IMR-90 (cell line): Measurements from ENCODE around the gene RYK. TPM values are rescaled to one million over a fixed set of nuclear protein-coding genes. Genes with fewer than 3 reads are reported as not detected.
A peak's percentile ranks its signal among the peaks of the same experiment; 100 is the strongest.

Experiments
- ATAC-seq: fragments of 200-7000 bp; cut with Tn5 transposase; 2 replicates; pipeline ENCODE4 v1.9.1; 2020; ENCODE audit warnings: low read depth, mild to moderate bottlenecking, moderate library complexity
- BruUV-seq: library from RNA; stranded (reverse); fragments of 400-500 nt; replicated peaks from 2 replicates; lab custom pipeline; 2021; lab: Mats Ljungman, UMichigan
- CTCF ChIA-PET: fragments of 300-600 bp; formaldehyde crosslinking; extraction: SDS; loops from one replicate; lab custom pipeline; 2021; ENCODE audit warnings: antibody characterized with exemption; lab: Yijun Ruan, JAX
- POLR2A ChIA-PET: fragments of 300-600 bp; sonication (Branson Sonifier 250); formaldehyde crosslinking; loops from one replicate; lab custom pipeline; 2022; ENCODE audit warnings: antibody characterized with exemption; ENCODE audit not compliant: unreplicated experiment; lab: Charles Lee
- DNase-seq: peaks from one replicate; pipeline ENCODE4 v3.0.0; 2013
- H2AFZ ChIP-seq: replicated peaks from 2 replicates; pipeline ENCODE3; 2013; ENCODE audit warnings: low read length, mild to moderate bottlenecking; ENCODE audit not compliant: poor library complexity
- H2AK5ac ChIP-seq: 2 replicates; pipeline ENCODE4 v1.6.1; 2013; ENCODE audit warnings: low read depth, low read length, inconsistent platforms
- H2AK9ac ChIP-seq: replicated peaks from 2 replicates; pipeline ENCODE3; 2013; ENCODE audit warnings: mild to moderate bottlenecking, low read depth, low read length, moderate library complexity; ENCODE audit not compliant: poor library complexity
- H2BK120ac ChIP-seq: 2 replicates; pipeline ENCODE4 v1.6.1; 2013; ENCODE audit warnings: low read depth, low read length, inconsistent platforms
- H2BK15ac ChIP-seq: 3 replicates; pipeline ENCODE4 v1.6.1; 2013; ENCODE audit warnings: low read depth, low read length, inconsistent platforms
- H2BK20ac ChIP-seq: 2 replicates; pipeline ENCODE4 v1.6.1; 2013; ENCODE audit warnings: low read depth, mild to moderate bottlenecking, inconsistent platforms, low read length, moderate library complexity
- H2BK5ac ChIP-seq: 2 replicates; pipeline ENCODE4 v1.6.1; 2013; ENCODE audit warnings: mild to moderate bottlenecking, low read depth, low read length, inconsistent platforms; ENCODE audit not compliant: poor library complexity, severe bottlenecking
- H3K14ac ChIP-seq: replicated peaks from 2 replicates; pipeline ENCODE4 v1.6.1; 2013; ENCODE audit warnings: low read depth, low read length, inconsistent platforms
- H3K18ac ChIP-seq: 2 replicates; pipeline ENCODE4 v1.6.1; 2013; ENCODE audit warnings: low read depth, low read length, control low read depth
- H3K23ac ChIP-seq: 2 replicates; pipeline ENCODE4 v1.6.1; 2013; ENCODE audit warnings: low read depth, low read length, inconsistent platforms
- H3K27ac ChIP-seq: 2 replicates; pipeline ENCODE4 v1.5.1; 2013; ENCODE audit warnings: mild to moderate bottlenecking, control low read depth, low read length; ENCODE audit not compliant: insufficient read depth
- H3K27me3 ChIP-seq: 2 replicates; pipeline ENCODE4 v1.6.1; 2013; ENCODE audit warnings: low read length; ENCODE audit not compliant: control insufficient read depth, insufficient read depth
- H3K36me3 ChIP-seq: 2 replicates; pipeline ENCODE4 v1.6.1; 2013; ENCODE audit warnings: low read length, mixed read lengths; ENCODE audit not compliant: control insufficient read depth, insufficient read depth
- H3K4ac ChIP-seq: 2 replicates; pipeline ENCODE4 v1.6.1; 2013; ENCODE audit warnings: low read depth, low read length, inconsistent platforms
- H3K4me1 ChIP-seq: 2 replicates; pipeline ENCODE4 v1.6.1; 2013; ENCODE audit warnings: low read length, mixed read lengths; ENCODE audit not compliant: control insufficient read depth, insufficient read depth
- H3K4me2 ChIP-seq: 2 replicates; pipeline ENCODE4 v1.6.1; 2013; ENCODE audit warnings: low read depth, mild to moderate bottlenecking, control low read depth, low read length, moderate library complexity
- H3K4me3 ChIP-seq: 2 replicates; pipeline ENCODE4 v1.5.1; 2013; ENCODE audit warnings: low read depth, mild to moderate bottlenecking, control low read depth, low read length, moderate library complexity; ENCODE audit not compliant: insufficient read depth
- H3K56ac ChIP-seq: 2 replicates; pipeline ENCODE4 v1.6.1; 2013; ENCODE audit warnings: low read length, inconsistent platforms; ENCODE audit not compliant: insufficient read depth; ENCODE audit errors: extremely low read depth
- H3K79me1 ChIP-seq, 2 experiments: 2 replicates each; pipeline ENCODE4 v1.6.1; 2013; ENCODE audit warnings: low read length in 2 of 2, inconsistent platforms in 1 of 2, low read depth in 1 of 2
- H3K9ac ChIP-seq: 2 replicates; pipeline ENCODE4 v1.6.1; 2013; ENCODE audit warnings: low read depth, low read length, control low read depth
- H3K9me1 ChIP-seq: 2 replicates; pipeline ENCODE4 v1.6.1; 2013; ENCODE audit warnings: low read length, inconsistent platforms; ENCODE audit not compliant: insufficient read depth
- H3K9me3 ChIP-seq: 2 replicates; pipeline ENCODE4 v1.6.1; 2013; ENCODE audit warnings: low read length; ENCODE audit not compliant: control insufficient read depth, insufficient read depth
- H4K20me1 ChIP-seq: 2 replicates; pipeline ENCODE4 v1.6.1; 2013; ENCODE audit warnings: low read length, inconsistent platforms; ENCODE audit not compliant: insufficient read depth
- H4K5ac ChIP-seq: 2 replicates; pipeline ENCODE4 v1.6.1; 2013; ENCODE audit warnings: mild to moderate bottlenecking, low read depth, low read length, control low read depth
- H4K8ac ChIP-seq, 2 experiments: 2 replicates each; pipeline ENCODE4 v1.6.1; 2013; ENCODE audit warnings: low read depth in 2 of 2, low read length in 2 of 2, control low read depth in 1 of 2, inconsistent platforms in 1 of 2
- H4K91ac ChIP-seq: 2 replicates; pipeline ENCODE4 v1.6.1; 2013; ENCODE audit warnings: low read depth, low read length, inconsistent platforms; ENCODE audit not compliant: insufficient read depth
- CEBPB ChIP-seq: IDR thresholded peaks from 2 replicates; pipeline ENCODE4 v1.6.1; 2012; ENCODE audit warnings: low read depth, low read length, improper control_type of control experiment
- POLR2A ChIP-seq: IDR thresholded peaks from 2 replicates; pipeline ENCODE4 v1.6.1; 2012; ENCODE audit warnings: mild to moderate bottlenecking, low read depth, low read length
- RAD21 ChIP-seq: IDR thresholded peaks from 2 replicates; pipeline ENCODE4 v1.6.1; 2012; ENCODE audit warnings: low read length, improper control_type of control experiment
- WGBS, 2 experiments: methylation state at CpG; one replicate each; pipeline versions ENCODE4 v1.1.5 to v1.1.7; 2013; ENCODE audit warnings: missing lambda C conversion rate in 2 of 2; ENCODE audit not compliant: insufficient read length in 1 of 2; ENCODE audit errors: extremely low coverage in 2 of 2; 5-methylcytosine and 5-hydroxymethylcytosine counted together
- dilution Hi-C: fragments of 300-500 bp; cut with HindIII; formaldehyde crosslinking; loops from one replicate; pipeline ENCODE4 v1.14.3; 2018; ENCODE audit warnings: low sequenced_read_pairs; ENCODE audit not compliant: unreplicated experiment
- in situ Hi-C: fragments of 300-500 bp; cut with MboI; formaldehyde crosslinking; loops from 3 replicates; pipeline ENCODE4 v1.14.3; 2019; ENCODE audit warnings: low sequenced_read_pairs, inconsistent platforms, mixed read lengths
- intact Hi-C: fragments of 100-400 bp; cut with micrococcal nuclease; formaldehyde crosslinking; loops from 2 replicates; pipeline ENCODE4 v1.10.0; 2022
- polyA plus RNA-seq, 3 experiments: library from polyadenylated mRNA; depleted of rRNA; stranded (reverse); fragments of >200 nt; gene quantifications; 2 replicates each; pipeline ENCODE4 v1.2.3, GENCODE V29; 2012; ENCODE audit warnings: low replicate concordance in 1 of 3
- total RNA-seq: library from RNA; depleted of rRNA; stranded (reverse); fragments of >200 nt; gene quantifications from 2 replicates; pipeline ENCODE4 v1.2.3, GENCODE V29; 2012
- TF ChIP-seq, protein P1 (sequence below): fragments of 150-350 bp; IDR thresholded peaks from 2 replicates; pipeline ENCODE4 v1.6.1; 2016; ENCODE audit warnings: low read depth, mild to moderate bottlenecking, low read length, moderate library complexity, borderline replicate concordance

RYK gene
- total and polyA plus RNA-seq, 2 of the 4 experiments (the other 2 are of a cell fraction): 42.4 to 106 TPM

DNA sequence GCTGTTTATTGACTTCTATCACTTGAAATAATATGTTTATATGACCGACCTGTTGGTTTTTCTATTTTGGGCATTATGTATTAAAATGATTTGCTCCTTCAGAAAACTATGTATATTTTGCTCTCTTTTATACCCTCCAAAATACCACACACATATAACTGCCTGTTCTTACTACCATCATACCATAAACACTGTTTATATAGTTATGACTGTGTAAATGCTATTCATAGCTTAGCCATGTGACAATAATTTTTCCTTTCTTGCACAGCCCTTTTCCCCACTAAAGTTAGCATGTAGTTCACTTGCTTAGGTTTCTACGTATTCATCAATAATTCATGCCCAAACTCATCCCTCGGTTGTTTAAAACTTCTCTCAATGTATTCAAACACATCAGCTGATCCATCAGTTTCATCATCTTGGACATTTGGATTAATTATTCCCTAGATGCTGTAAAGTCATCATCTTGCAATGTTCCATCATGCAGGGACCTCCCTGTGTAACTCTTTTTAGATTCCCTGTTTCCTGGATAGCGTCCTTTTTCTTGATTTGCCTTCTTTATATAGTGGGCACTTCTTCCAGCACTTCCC, 8.2 kb upstream of the RYK start:
- peak overlapping the region; percentile 91; the same call in 1 of the 2 replicates for H3K4me2 ChIP-seq
- BruUV-seq: no TSS peak

More for the DNA sequence above, 8.2 kb upstream of the RYK start:
- H2BK15ac ChIP-seq: no peak overlapping the region; the same call in 2 of the 3 replicates
- no peak overlapping the region for H3K4me3 ChIP-seq
- peak overlapping the region; percentile 84; the same call in 1 of the 2 replicates for H3K18ac ChIP-seq
- H4K91ac ChIP-seq: no peak overlapping the region
- intact Hi-C loops: no loop called here
- H3K9me1 ChIP-seq: no peaks in the 10 kb centered on the region
- no peaks in the 10 kb centered on the region for H3K79me1 ChIP-seq
- ChIA-PET POLR2A (no interaction called here), CTCF (no interaction called here)
- TF ChIP-seq CEBPB: peak; percentile 23; the same call in 1 of the 2 replicates
- no peak for TF ChIP-seq POLR2A
- TF ChIP-seq, protein P1, sequence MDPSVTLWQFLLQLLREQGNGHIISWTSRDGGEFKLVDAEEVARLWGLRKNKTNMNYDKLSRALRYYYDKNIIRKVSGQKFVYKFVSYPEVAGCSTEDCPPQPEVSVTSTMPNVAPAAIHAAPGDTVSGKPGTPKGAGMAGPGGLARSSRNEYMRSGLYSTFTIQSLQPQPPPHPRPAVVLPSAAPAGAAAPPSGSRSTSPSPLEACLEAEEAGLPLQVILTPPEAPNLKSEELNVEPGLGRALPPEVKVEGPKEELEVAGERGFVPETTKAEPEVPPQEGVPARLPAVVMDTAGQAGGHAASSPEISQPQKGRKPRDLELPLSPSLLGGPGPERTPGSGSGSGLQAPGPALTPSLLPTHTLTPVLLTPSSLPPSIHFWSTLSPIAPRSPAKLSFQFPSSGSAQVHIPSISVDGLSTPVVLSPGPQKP: no peak
- no peak for TF ChIP-seq RAD21
- H2BK5ac ChIP-seq: peak overlapping the region; percentile 79
- H3K36me3 ChIP-seq: no peaks in the 10 kb centered on the region
- peaks cover 6% of the 10 kb centered on the region for H3K4me1 ChIP-seq
- peak overlapping the region; percentile 22; the same call in 1 of the 2 replicates for H3K23ac ChIP-seq
- ATAC-seq (peak; percentile 84), DNase-seq (peak; percentile 41)
- no peak overlapping the region for H3K56ac ChIP-seq
- no peak overlapping the region for H3K27ac ChIP-seq
- no peak overlapping the region for H3K4ac ChIP-seq
- H3K9me3 ChIP-seq: no peaks in the 10 kb centered on the region
- no peak overlapping the region; the same call in 1 of the 2 replicates for H2BK120ac ChIP-seq
- WGBS, 2 experiments: 60% methylated on average over 1 of the region's 4 CpGs; no CpG with 5 or more reads in 1 of the 2 experiments
- H4K8ac ChIP-seq: no peak overlapping the region
- no peak overlapping the region for H3K9ac ChIP-seq
- in situ Hi-C loops: no loop called here
- dilution Hi-C loops: no loop called here
- H3K27me3 ChIP-seq: no peaks in the 10 kb centered on the region
- H2AK9ac ChIP-seq: no peak overlapping the region
- no peak overlapping the region; the same call in 1 of the 2 replicates for H4K5ac ChIP-seq
- H2AFZ ChIP-seq: no peak overlapping the region
- peak overlapping the region; percentile 28; the same call in 1 of the 2 replicates for H2BK20ac ChIP-seq
- no peak overlapping the region for H2AK5ac ChIP-seq
- no peaks in the 10 kb centered on the region for H4K20me1 ChIP-seq
- H3K14ac ChIP-seq: no peak overlapping the region
